8988T (cell line): Measurements from ENCODE around the gene ABCG5.

Experiments used
- DNase-seq: peaks from one replicate; pipeline ENCODE4 v3.0.0; 2011

ABCG5 gene

DNA sequence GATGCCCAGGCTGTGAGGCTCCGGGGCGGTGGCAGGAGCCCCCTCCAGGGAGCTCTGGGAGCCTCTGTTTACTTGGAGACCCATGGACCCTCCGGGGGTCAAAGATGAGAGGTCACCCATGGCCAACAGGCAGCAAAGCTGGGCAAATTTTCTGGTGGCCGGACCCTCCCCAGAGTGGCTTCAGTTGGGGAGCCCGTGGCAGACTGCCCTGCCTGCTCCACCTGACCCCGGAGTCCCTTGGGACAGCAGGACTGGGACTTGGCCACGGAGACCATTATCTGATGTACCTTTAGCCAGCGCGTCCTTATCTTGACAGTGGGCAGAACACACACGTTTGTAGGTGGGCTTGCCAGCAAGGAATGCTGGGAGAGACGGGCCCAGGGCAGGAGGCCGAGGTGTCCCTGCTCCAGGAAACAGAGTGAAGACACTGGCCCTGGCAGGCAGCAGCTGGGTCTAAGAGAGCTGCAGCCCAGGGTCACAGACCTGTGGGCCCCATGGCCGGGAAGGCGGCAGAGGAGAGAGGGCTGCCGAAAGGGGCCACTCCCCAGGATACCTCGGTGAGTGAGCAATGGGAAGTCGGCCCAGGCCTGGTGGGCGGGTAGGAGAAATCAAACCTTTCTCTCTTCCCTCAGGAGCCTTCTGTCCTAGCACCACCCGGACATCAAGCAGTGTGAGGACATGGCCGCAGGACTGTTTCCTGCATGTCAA lies at the start of gene ABCG5, which contains the start of gene ABCG8:
TSS of gene ABCG5 (minus strand) at position 280 of the 708 bp plus-strand sequence. CDS start at position 120, 160 bp downstream.
TSS of gene ABCG8 (plus strand) at position 412 of the 708 bp plus-strand sequence. CDS start at position 495, 83 bp downstream.
- DNase-seq: no peak

DNA sequence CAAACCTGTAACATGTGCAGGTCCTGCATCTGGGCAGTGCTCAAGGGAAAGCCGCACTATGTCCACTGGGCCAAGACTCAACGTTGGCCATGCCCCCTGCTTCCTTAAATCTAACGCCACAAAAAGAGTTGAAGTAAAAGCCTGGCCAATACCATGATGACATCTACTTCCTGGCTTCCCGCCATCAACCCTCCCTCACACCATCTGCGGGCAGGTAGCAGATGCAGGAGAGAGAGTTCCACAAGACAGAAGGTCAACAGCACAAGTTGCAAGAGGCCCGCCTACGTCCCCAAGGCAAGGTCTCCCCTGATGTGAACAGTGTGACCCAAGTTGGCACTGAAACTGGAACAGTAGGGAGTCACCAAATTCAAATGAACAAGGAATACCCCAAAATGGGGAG lies 48.5 kb upstream of the ABCG5 start:
- DNase-seq: no peak

- no peak for DNase-seq
Observed at GRCh38 chr2:43885132-43885632, 46.5 kb upstream of the ABCG5 start.

- no peak for DNase-seq
Observed at GRCh38 chr2:43884689-43885088, 46.0 kb upstream of the ABCG5 start.

DNA sequence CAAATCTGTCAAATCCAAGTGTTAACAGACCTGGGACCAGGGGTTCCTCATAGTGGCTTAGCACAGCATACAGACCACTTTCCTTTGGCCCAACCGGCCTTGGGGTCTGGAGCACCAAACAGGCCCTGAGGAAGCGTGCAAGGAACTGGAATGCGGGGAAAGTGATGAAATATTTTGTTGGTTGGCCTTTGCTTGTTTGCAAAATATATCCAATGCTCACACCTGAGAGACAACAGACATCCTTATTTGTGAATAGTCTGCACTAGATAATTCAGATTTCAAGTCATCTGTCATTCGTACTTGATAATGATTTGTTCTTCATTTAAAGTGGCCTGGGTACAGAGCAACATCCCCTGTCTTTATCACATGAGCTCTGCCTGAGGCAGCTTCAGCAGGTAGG lies 43.7 kb upstream of the ABCG5 start:
- no peak for DNase-seq

DNA sequence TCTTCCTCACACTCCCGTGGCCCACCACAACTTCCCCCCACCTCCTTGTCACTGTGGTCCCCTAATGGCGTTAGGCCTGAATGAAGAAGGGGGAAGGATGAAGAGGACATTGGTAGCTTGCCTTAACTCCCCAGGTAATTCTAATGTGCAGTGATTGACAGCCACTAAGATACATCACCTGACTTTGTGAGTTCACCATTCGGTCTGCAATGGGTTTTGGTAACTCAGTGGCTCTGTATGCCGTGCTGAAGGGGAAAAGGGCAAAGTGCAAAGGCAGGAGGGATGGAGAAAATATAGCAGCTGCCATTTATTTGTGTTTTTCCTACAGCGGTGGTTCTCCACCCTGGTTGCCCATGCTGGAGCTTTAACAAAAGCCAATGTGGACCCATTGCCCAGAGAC lies 42.3 kb upstream of the ABCG5 start:
- no peak for DNase-seq

- no peak for DNase-seq
Observed at GRCh38 chr2:43880471-43880870, 41.8 kb upstream of the ABCG5 start.

DNA sequence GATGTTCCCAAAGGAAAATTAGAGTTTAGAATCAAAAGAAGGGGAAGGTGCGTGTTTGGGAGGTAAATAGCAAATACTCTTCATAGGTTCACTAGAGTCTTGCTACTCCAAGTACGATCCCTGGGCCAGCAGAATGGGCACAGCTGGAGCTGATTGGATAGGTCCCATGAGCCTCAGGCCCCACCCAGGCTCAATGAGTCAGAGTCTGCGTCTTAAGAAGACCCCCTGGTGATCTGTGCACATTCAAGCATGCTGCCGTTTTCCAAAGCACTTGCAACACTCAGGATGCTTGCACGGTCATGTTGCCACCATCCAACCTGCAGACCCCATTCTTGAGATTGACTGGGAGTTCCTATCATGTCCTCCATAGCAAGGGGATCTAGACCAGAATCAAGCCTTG lies 40.6 kb upstream of the ABCG5 start:
- DNase-seq: no peak

DNA sequence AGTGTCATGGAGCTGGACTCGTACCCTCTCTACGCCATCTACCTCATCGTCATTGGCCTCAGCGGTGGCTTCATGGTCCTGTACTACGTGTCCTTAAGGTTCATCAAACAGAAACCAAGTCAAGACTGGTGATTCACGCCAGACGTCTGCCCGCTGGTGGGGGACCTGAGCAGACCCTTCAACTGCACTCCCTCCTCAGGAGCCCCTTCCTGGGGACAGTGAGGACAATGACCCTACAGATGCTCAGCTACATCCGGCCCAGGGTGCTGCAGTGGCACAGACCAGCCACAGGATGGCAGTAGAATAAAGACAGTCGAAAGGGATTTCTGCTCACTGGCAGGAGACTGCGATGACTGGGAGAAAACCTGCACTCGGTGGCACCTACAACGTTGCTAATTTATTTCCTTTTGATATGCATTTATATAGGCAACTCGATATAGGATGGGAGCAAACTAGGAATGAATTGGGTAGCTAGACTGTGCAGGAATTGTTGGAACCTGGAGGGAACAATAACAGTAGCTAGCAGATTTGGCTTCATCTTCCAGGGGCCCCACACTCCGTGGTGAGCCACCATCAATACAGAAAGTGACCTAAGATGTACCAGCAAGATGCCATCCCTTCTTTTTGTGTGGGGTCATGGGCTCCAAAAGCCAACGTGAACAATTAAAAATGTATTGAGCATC lies 39.3 kb upstream of the ABCG5 start:
- DNase-seq: peak; percentile 61

DNA sequence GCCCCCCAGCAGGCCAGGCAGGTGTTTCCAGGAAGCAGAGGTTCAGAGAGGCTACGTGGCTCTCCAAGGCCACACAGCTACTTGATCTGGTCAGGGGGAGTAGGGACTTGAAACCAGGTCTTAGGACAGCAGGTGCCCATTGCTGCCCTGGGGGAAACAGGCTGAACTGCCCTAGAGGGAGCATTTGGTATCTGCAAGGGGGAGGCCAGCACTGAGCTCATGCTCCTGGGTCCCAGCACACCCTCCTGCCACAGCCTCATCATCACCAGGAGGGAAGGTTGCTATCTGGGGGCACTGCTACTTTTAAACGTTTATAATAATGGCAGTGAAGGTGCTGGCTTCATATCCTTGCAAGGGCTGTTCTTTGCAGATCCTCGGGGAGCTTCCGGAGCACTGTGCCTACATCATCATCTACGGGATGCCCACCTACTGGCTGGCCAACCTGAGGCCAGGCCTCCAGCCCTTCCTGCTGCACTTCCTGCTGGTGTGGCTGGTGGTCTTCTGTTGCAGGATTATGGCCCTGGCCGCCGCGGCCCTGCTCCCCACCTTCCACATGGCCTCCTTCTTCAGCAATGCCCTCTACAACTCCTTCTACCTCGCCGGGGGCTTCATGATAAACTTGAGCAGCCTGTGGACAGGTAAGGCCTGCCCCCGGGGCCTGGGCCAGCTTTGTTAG lies 36.3 kb upstream of the ABCG5 start:
- no peak for DNase-seq

- DNase-seq: no peak
Observed at GRCh38 chr2:43872151-43872550, 33.5 kb upstream of the ABCG5 start.

DNA sequence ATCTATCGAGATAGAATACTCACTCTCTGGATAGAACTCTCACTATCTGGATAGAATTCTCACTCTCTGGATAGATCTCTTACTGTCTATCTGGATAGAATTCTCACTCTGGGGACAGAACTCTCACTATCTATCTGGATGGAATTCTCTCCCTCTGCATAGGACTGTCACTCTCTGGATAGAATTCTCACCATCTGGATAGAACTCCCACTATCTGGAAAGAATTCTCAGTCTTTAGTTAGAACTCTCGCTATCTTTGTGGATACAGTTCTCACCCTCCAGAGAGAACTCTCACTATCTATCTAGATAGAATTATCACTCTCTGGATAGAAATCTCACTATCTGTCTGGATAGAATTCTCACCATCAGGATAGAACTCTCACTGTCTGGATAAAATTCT lies 16.7 kb upstream of the ABCG5 start:
- no peak for DNase-seq

- no peak for DNase-seq
Observed at GRCh38 chr2:43854671-43855070, 16.0 kb upstream of the ABCG5 start.

GRCh38 chr2:43853141-43854081 lies 14.8 kb upstream of the ABCG5 start:
- DNase-seq: no peak

- no peak for DNase-seq
Observed at GRCh38 chr2:43852196-43852730, 13.6 kb upstream of the ABCG5 start.

DNA sequence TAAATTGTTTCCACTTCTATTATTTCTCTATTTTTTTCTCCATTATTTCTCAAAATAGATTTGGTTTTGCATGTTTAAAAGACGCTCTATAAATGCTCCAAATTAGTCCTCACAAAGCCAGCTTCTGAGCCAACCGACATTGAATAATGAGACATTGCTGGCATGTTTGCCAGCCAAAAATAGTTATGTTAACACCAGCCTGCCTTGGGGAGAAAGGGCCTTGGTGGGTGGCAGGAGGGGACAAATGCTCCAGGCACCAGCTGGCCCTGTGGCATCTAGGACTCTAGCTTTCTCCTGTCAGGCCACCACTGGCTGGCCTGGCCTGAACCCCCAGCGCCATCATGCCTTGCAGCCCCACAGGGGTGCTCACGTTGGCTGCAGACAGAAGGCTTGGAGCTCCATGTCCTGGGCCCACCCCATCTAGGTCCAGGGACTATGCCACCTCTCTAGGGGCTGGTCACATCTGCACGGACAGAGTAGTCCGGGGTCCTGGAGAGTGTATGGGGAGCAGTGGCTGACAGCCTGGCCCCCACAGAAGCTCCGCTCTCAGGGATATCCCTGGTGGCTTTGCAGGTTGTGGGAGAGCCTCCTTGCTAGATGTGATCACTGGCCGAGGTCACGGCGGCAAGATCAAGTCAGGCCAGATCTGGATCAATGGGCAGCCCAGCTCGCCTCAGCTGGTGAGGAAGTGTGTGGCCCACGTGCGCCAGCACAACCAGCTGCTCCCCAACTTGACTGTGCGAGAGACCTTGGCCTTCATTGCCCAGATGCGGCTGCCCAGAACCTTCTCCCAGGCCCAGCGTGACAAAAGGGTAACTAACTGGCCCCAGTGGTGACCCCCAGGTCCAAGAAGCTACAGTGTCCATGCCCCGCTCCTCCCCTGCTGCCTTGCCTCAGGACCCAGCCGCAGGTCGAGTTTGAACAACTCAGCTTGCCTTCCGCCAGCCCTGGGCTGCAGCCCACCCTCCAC lies 12.7 kb upstream of the ABCG5 start:
- DNase-seq: no peak

DNA sequence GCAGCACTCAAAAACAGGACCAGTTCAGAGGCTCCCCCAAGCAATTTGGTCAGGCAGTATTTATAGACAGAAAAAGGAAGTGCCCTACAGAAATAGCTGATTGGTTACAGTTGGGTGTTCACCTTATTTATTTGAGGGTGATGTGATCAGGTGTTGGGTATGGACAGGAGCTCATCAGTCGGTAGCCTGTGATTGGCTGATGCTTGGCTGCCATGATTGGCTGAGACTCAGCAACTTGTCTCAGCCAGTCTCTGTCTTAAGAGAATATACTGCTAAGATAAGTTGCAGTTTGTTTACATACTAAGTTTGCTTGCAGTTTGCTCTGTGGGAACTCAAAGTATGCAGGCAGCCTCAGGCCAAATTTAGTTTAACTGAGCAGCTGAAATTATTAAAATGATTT lies 9.6 kb upstream of the ABCG5 start:
- DNase-seq: no peak

- no peak for DNase-seq
Observed at GRCh38 chr2:43846140-43846793, 7.6 kb upstream of the ABCG5 start.

- no peak for DNase-seq
Observed at GRCh38 chr2:43845181-43845580, 6.5 kb upstream of the ABCG5 start.

DNA sequence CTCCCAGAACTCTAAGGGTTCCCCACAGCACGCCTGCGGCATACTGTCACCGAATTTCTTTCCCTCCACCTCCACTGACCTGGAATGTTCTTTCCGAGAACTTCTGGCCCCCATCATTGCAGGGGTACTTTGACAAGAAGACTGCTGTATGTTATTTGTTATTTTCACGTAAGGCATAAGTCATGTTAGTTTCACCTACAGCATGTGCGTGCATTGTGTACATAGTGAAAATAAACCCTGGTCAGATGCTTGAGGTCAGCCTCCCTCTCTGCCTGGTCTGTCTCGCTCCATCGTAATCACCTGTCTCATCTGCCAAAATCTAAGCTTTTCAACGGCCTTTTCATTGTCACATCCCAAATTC lies 4.2 kb upstream of the ABCG5 start:
- no peak for DNase-seq
